ENCODE results near the gene SFPQ. TPM values are rescaled to one million over a fixed set of nuclear protein-coding genes. Genes with fewer than 3 reads are reported as not detected.

Gene SFPQ
- polyA plus RNA-seq, 1 donor from 2014 or later, result 1,127 TPM

DNA sequence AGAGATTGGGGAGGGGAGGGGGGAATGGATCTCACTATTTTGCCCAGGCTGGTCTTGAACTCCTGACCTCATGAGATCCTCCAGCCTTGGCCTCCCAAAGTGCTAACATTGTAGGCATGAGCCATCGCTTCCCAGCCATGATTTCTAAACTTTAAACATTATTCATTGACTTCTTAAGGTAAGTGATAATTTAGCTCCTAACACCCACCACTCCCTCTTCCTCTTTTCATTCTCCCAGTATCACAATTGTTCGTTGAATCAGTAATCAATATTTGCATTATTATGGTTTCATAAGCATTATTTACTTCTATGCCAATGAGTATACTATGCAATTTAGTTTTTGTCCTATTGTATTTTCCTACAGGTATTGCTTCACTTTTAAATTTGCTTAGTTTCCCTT lies 33.6 kb upstream of the SFPQ start:
- no peaks in the 10 kb centered on the region for H3K79me2 ChIP-seq (replicated peaks; ENCODE audit: insufficient read depth, low read length)
- no peak overlapping the region for H3K9ac ChIP-seq (ENCODE audit: low read length)
- no peak overlapping the region for H3K4me3 ChIP-seq (ENCODE audit: low read length)
- H3K36me3 ChIP-seq (ENCODE audit: insufficient read depth, low read length), result no peaks in the 10 kb centered on the region
- H3K9me3 ChIP-seq (ENCODE audit: low read length), result no peaks in the 10 kb centered on the region
- TF ChIP-seq EP300 (conservative IDR thresholded peaks at IDR 0.05; ENCODE audit: poor library complexity, severe bottlenecking), result no peak
- no peak for TF ChIP-seq EZH2 (IDR thresholded peaks at IDR 0.05; ENCODE audit: borderline replicate concordance, insufficient read depth, low read length, poor library complexity, severe bottlenecking)
- TF ChIP-seq POLR2AphosphoS5 (IDR thresholded peaks at IDR 0.05), result no peak
- no peak for TF ChIP-seq CTCF (IDR thresholded peaks at IDR 0.05; ENCODE audit: poor library complexity, severe bottlenecking)
- no peak for TF ChIP-seq SMC3 (conservative IDR thresholded peaks at IDR 0.05; ENCODE audit: poor library complexity)
- TF ChIP-seq RAD21 (conservative IDR thresholded peaks at IDR 0.05), result no peak
- TF ChIP-seq TAF1 (IDR thresholded peaks at IDR 0.05; ENCODE audit: low read depth), result no peak
- TF ChIP-seq, protein P1, sequence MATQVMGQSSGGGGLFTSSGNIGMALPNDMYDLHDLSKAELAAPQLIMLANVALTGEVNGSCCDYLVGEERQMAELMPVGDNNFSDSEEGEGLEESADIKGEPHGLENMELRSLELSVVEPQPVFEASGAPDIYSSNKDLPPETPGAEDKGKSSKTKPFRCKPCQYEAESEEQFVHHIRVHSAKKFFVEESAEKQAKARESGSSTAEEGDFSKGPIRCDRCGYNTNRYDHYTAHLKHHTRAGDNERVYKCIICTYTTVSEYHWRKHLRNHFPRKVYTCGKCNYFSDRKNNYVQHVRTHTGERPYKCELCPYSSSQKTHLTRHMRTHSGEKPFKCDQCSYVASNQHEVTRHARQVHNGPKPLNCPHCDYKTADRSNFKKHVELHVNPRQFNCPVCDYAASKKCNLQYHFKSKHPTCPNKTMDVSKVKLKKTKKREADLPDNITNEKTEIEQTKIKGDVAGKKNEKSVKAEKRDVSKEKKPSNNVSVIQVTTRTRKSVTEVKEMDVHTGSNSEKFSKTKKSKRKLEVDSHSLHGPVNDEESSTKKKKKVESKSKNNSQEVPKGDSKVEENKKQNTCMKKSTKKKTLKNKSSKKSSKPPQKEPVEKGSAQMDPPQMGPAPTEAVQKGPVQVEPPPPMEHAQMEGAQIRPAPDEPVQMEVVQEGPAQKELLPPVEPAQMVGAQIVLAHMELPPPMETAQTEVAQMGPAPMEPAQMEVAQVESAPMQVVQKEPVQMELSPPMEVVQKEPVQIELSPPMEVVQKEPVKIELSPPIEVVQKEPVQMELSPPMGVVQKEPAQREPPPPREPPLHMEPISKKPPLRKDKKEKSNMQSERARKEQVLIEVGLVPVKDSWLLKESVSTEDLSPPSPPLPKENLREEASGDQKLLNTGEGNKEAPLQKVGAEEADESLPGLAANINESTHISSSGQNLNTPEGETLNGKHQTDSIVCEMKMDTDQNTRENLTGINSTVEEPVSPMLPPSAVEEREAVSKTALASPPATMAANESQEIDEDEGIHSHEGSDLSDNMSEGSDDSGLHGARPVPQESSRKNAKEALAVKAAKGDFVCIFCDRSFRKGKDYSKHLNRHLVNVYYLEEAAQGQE (IDR thresholded peaks at IDR 0.05; ENCODE audit: borderline replicate concordance), result no peak
- no peak for TF ChIP-seq MXI1 (conservative IDR thresholded peaks at IDR 0.05; ENCODE audit: poor library complexity, severe bottlenecking)
- no peak overlapping the region for H3K4me2 ChIP-seq (ENCODE audit: low read length)
- H3K27ac ChIP-seq (ENCODE audit: low read length), result no peak overlapping the region
- H4K20me1 ChIP-seq (ENCODE audit: insufficient read depth), result no peaks in the 10 kb centered on the region
- no peak overlapping the region for H2AFZ ChIP-seq (ENCODE audit: low read depth, low read length)
- no peaks in the 10 kb centered on the region for H3F3A ChIP-seq (ENCODE audit: insufficient read depth, low read length, poor library complexity, severe bottlenecking)
- no peaks in the 10 kb centered on the region for H3K9me2 ChIP-seq (ENCODE audit: insufficient read depth, low read length)
- no peaks in the 10 kb centered on the region for H3K27me3 ChIP-seq (ENCODE audit: insufficient read depth, low read depth, low read length)

DNA sequence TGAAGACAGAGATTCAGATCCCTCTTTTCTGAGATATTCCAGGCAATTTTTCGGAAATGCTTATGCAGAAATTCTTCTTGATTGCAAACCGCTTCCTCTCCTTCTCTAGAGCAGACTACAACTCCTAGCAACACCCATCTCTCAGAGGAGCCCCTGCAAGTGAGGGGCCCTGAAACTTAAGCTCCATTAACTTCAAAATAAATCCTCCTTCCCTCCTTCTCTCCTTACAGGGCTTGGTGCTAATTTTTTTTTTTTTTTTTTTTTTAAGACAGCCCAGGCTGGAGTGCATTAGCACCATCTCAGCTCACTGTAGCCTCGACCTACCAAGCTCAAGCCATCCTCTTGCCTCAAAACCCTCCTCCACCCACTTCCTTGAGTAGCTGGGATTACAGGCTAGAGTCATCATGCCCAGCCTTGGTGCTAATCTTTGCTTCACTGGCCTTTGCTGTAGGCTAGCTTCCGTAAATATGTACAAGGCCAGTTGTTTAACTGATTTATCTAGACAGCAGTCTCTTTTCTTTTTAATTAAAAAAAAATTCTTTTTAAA lies 30.2 kb upstream of the SFPQ start:
- no peak overlapping the region for H2AFZ ChIP-seq (ENCODE audit: low read depth, low read length)

More for the DNA sequence above, 30.2 kb upstream of the SFPQ start:
- Histone ChIP-seq H3K4me3 (ENCODE audit: low read length) (no peak overlapping the region), H3K36me3 (ENCODE audit: insufficient read depth, low read length) (no peaks in the 10 kb centered on the region), H4K20me1 (ENCODE audit: insufficient read depth) (no peaks in the 10 kb centered on the region), H3K27ac (ENCODE audit: low read length) (no peak overlapping the region), H3K4me2 (ENCODE audit: low read length) (no peak overlapping the region), H3K79me2 (replicated peaks; ENCODE audit: insufficient read depth, low read length) (no peaks in the 10 kb centered on the region), H3K9me3 (ENCODE audit: low read length) (no peaks in the 10 kb centered on the region), H3F3A (ENCODE audit: insufficient read depth, low read length, poor library complexity, severe bottlenecking) (no peaks in the 10 kb centered on the region), H3K9me2 (ENCODE audit: insufficient read depth, low read length) (no peaks in the 10 kb centered on the region), H3K9ac (ENCODE audit: low read length) (no peak overlapping the region), H3K27me3 (ENCODE audit: insufficient read depth, low read depth, low read length) (no peaks in the 10 kb centered on the region)
- TF ChIP-seq MXI1 (conservative IDR thresholded peaks at IDR 0.05; ENCODE audit: poor library complexity, severe bottlenecking) (no peak), CTCF (IDR thresholded peaks at IDR 0.05; ENCODE audit: poor library complexity, severe bottlenecking) (no peak), POLR2AphosphoS5 (IDR thresholded peaks at IDR 0.05) (no peak), TAF1 (IDR thresholded peaks at IDR 0.05; ENCODE audit: low read depth) (no peak), EP300 (conservative IDR thresholded peaks at IDR 0.05; ENCODE audit: poor library complexity, severe bottlenecking) (no peak), RAD21 (conservative IDR thresholded peaks at IDR 0.05) (no peak), EZH2 (IDR thresholded peaks at IDR 0.05; ENCODE audit: borderline replicate concordance, insufficient read depth, low read length, poor library complexity, severe bottlenecking) (no peak), SMC3 (conservative IDR thresholded peaks at IDR 0.05; ENCODE audit: poor library complexity) (no peak)

Measured in neural cell (in vitro differentiated cells).